HepG2 (cell line): ENCODE results near the gene ELOVL5. TPM values are rescaled to one million over a fixed set of nuclear protein-coding genes. Genes with fewer than 3 reads are reported as not detected.
A peak's percentile ranks its signal among the peaks of the same experiment; 100 is the strongest.

Experiments
- ISL2 ChIP-seq: sonication (generic); formaldehyde crosslinking; IDR thresholded peaks from 2 replicates; pipeline ENCODE4 v1.5.0; 2020; ENCODE audit warnings: missing genetic modification reagents
- NBN ChIP-seq: fragments of 450-650 bp; conservative IDR thresholded peaks from 2 replicates; pipeline ENCODE4 v1.6.1; 2017
- NFE2L2 ChIP-seq: fragments of 150-350 bp; IDR thresholded peaks from 2 replicates; pipeline ENCODE4 v1.6.1; 2014; ENCODE audit warnings: low read length
- NR2F1 ChIP-seq, 2 experiments: fragments of 450-650 bp in 1 of 2; formaldehyde crosslinking in 1 of 2; IDR thresholded peaks; 2 replicates each; pipeline versions ENCODE4 v1.5.0 to v1.6.1; 2016 to 2020; ENCODE audit warnings: mild to moderate bottlenecking in 1 of 2, missing compliant biosample characterization in 1 of 2, missing genetic modification reagents in 1 of 2, moderate library complexity in 1 of 2
- PAXIP1 ChIP-seq: sonication (generic); formaldehyde crosslinking; conservative IDR thresholded peaks from 2 replicates; pipeline ENCODE4 v1.4.0; 2020; ENCODE audit warnings: mild to moderate bottlenecking, missing genetic modification reagents, moderate library complexity
- RERE ChIP-seq: IDR thresholded peaks from 2 replicates; pipeline ENCODE4 v1.6.1; 2016; ENCODE audit warnings: low read depth, missing genetic modification reagents, missing compliant biosample characterization
- SALL1 ChIP-seq: sonication (generic); formaldehyde crosslinking; IDR thresholded peaks from 2 replicates; pipeline ENCODE4 v1.8.0; 2022; ENCODE audit warnings: mild to moderate bottlenecking, missing genetic modification reagents
- TAF1 ChIP-seq: sonication (generic); formaldehyde crosslinking; IDR thresholded peaks from 2 replicates; pipeline ENCODE4 v1.4.0; 2020; ENCODE audit warnings: missing genetic modification reagents
- TMF1 ChIP-seq: sonication (generic); formaldehyde crosslinking; IDR thresholded peaks from 2 replicates; pipeline ENCODE4 v1.8.1; 2022; ENCODE audit warnings: low read depth, missing genetic modification reagents
- ZKSCAN8 ChIP-seq: IDR thresholded peaks from 2 replicates; pipeline ENCODE4 v1.6.1; 2016; ENCODE audit warnings: borderline replicate concordance, missing genetic modification reagents, missing compliant biosample characterization
- ZNF296 ChIP-seq: sonication (generic); formaldehyde crosslinking; conservative IDR thresholded peaks from 2 replicates; pipeline ENCODE4 v1.5.0; 2020; ENCODE audit warnings: mild to moderate bottlenecking, missing genetic modification reagents
- ZNF510 ChIP-seq: sonication (generic); formaldehyde crosslinking; IDR thresholded peaks from 2 replicates; pipeline ENCODE4 v1.4.0; 2020; ENCODE audit warnings: low read depth, mild to moderate bottlenecking, missing genetic modification reagents
- ZNF788 ChIP-seq: sonication (generic); formaldehyde crosslinking; IDR thresholded peaks from 2 replicates; pipeline ENCODE4 v1.5.0; 2020; ENCODE audit warnings: mild to moderate bottlenecking, missing genetic modification reagents, borderline replicate concordance
- polyA plus RNA-seq, 8 experiments: library from polyadenylated mRNA; depleted of rRNA in 3 of 8; stranded (reverse) in 7 of 8; unstranded in 1 of 8; fragments of >200 nt; fragmentation: Illumina TruSeq in 4 of 8; extraction: Trizol in 4 of 8; gene quantifications; 2 replicates each; pipeline versions ENCODE4 v1.2.1 to v1.2.3, GENCODE V29; 2011 to 2016; ENCODE audit warnings: low read depth in 4 of 8, missing spikeins in 1 of 8, mixed read lengths in 1 of 8; ENCODE audit not compliant: insufficient read depth in 1 of 8
- total RNA-seq, 5 experiments: library from RNA; depleted of rRNA; stranded (reverse); fragments of >200 nt; fragmentation: Illumina TruSeq; extraction: Trizol; gene quantifications; 2 replicates each; pipeline ENCODE4 v1.2.3, GENCODE V29; 2016; ENCODE audit warnings: low read depth in 1 of 5
- TF ChIP-seq, protein P1 (sequence below): sonication (generic); formaldehyde crosslinking; IDR thresholded peaks from 2 replicates; pipeline ENCODE4 v1.4.0; 2020; ENCODE audit warnings: mild to moderate bottlenecking, missing genetic modification reagents
- TF ChIP-seq, protein P2 (sequence below): sonication (generic); formaldehyde crosslinking; IDR thresholded peaks from 2 replicates; pipeline ENCODE4 v1.4.0; 2020; ENCODE audit warnings: missing genetic modification reagents

Gene ELOVL5
- total and polyA plus RNA-seq, 2 of the 13 experiments (the other 11 are each of a cell fraction or from before 2014, with no cell fraction given): 50.1 to 72.4 TPM

GRCh38 chr6:53321701-53322100 is 27.0 kb downstream of the ELOVL5 start (continued):
- TF ChIP-seq ZKSCAN8 (CRISPR knock-in tag) (no peak), ZNF296 (CRISPR knock-in tag) (no peak), PAXIP1 (peak; percentile 48), NBN (no peak), ZNF510 (CRISPR knock-in tag) (no peak), NFE2L2 (no peak), ISL2 (CRISPR knock-in tag) (peak; percentile 67; the same call in 1 of the 2 replicates), TAF1 (CRISPR knock-in tag) (no peak), ZNF788 (CRISPR knock-in tag) (no peak), RERE (CRISPR knock-in tag) (peak; percentile 70; the same call in 1 of the 2 replicates), SALL1 (CRISPR knock-in tag) (no peak; the same call in 1 of the 2 replicates), TMF1 (CRISPR knock-in tag) (no peak), NR2F1 (CRISPR knock-in tag; IDR thresholded peaks at IDR 0.05) (no peak; a peak in 1 of 4 replicates)
- TF ChIP-seq, protein P1, sequence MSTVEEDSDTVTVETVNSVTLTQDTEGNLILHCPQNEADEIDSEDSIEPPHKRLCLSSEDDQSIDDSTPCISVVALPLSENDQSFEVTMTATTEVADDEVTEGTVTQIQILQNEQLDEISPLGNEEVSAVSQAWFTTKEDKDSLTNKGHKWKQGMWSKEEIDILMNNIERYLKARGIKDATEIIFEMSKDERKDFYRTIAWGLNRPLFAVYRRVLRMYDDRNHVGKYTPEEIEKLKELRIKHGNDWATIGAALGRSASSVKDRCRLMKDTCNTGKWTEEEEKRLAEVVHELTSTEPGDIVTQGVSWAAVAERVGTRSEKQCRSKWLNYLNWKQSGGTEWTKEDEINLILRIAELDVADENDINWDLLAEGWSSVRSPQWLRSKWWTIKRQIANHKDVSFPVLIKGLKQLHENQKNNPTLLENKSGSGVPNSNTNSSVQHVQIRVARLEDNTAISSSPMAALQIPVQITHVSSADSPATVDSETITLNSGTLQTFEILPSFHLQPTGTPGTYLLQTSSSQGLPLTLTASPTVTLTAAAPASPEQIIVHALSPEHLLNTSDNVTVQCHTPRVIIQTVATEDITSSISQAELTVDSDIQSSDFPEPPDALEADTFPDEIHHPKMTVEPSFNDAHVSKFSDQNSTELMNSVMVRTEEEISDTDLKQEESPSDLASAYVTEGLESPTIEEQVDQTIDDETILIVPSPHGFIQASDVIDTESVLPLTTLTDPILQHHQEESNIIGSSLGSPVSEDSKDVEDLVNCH (CRISPR knock-in tag): no peak
- TF ChIP-seq, protein P2, sequence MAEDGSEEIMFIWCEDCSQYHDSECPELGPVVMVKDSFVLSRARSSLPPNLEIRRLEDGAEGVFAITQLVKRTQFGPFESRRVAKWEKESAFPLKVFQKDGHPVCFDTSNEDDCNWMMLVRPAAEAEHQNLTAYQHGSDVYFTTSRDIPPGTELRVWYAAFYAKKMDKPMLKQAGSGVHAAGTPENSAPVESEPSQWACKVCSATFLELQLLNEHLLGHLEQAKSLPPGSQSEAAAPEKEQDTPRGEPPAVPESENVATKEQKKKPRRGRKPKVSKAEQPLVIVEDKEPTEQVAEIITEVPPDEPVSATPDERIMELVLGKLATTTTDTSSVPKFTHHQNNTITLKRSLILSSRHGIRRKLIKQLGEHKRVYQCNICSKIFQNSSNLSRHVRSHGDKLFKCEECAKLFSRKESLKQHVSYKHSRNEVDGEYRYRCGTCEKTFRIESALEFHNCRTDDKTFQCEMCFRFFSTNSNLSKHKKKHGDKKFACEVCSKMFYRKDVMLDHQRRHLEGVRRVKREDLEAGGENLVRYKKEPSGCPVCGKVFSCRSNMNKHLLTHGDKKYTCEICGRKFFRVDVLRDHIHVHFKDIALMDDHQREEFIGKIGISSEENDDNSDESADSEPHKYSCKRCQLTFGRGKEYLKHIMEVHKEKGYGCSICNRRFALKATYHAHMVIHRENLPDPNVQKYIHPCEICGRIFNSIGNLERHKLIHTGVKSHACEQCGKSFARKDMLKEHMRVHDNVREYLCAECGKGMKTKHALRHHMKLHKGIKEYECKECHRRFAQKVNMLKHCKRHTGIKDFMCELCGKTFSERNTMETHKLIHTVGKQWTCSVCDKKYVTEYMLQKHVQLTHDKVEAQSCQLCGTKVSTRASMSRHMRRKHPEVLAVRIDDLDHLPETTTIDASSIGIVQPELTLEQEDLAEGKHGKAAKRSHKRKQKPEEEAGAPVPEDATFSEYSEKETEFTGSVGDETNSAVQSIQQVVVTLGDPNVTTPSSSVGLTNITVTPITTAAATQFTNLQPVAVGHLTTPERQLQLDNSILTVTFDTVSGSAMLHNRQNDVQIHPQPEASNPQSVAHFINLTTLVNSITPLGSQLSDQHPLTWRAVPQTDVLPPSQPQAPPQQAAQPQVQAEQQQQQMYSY (CRISPR knock-in tag): no peak
